SK-N-MC (cell line): ENCODE measurements around the gene ALDH1L1.
"Not testable (repeated sequence)": the region's sequence is repeated elsewhere in the genome, so short reads cannot be mapped to it uniquely, and the experiment has no call there.

Experiments used
- DNase-seq: peaks from one replicate; pipeline ENCODE4 v3.0.0-alpha.2; 2011; ENCODE audit warnings: low read depth, low spot score
- H3K27ac ChIP-seq: fragments of 200-600 bp; sonication (generic); 2 replicates; pipeline ENCODE4 v1.5.1; 2016; ENCODE audit warnings: mixed run types
- H3K36me3 ChIP-seq: fragments of 200-600 bp; sonication (generic); 2 replicates; pipeline ENCODE4 v1.6.1; 2017; ENCODE audit warnings: antibody characterized with exemption, low read length, mixed read lengths; ENCODE audit not compliant: insufficient read depth
- H3K4me3 ChIP-seq: fragments of 200-600 bp; sonication (generic); 2 replicates; pipeline ENCODE4 v1.5.1; 2016
- H3K9ac ChIP-seq: fragments of 200-600 bp; sonication (generic); 2 replicates; pipeline ENCODE4 v1.8.0; 2017; ENCODE audit warnings: mixed run types, mixed read lengths; ENCODE audit not compliant: insufficient read length
- H3K9me3 ChIP-seq: fragments of 200-600 bp; sonication (generic); 2 replicates; pipeline ENCODE4 v1.6.1; 2017; ENCODE audit warnings: low read depth, mild to moderate bottlenecking, antibody characterized with exemption, low read length, moderate library complexity, mixed read lengths
- EZH2 ChIP-seq: fragments of 200-600 bp; sonication (generic); IDR thresholded peaks from one replicate; pipeline ENCODE4 v1.6.1; 2017; ENCODE audit warnings: antibody characterized with exemption
- FOXP2 ChIP-seq: optimal IDR thresholded peaks from 2 replicates; pipeline ENCODE3; 2011; ENCODE audit warnings: mild to moderate bottlenecking, moderate library complexity; ENCODE audit not compliant: insufficient read depth; ENCODE audit errors: extremely low read length, control extremely low read depth
- POLR2AphosphoS5 ChIP-seq: IDR thresholded peaks from 2 replicates; pipeline ENCODE4 v1.6.1; 2012; ENCODE audit warnings: mild to moderate bottlenecking, low read depth, low read length, borderline replicate concordance

Gene ALDH1L1

GRCh38 chr3:126102011-126102410, 78.4 kb downstream of the ALDH1L1 start:
- no peaks in the 10 kb centered on the region for H3K36me3 ChIP-seq
- no peak for DNase-seq
- no peak overlapping the region for H3K9ac ChIP-seq
- H3K27ac ChIP-seq: no peak overlapping the region
- no peak overlapping the region for H3K4me3 ChIP-seq
- peaks cover 2% of the 10 kb centered on the region; the same call in 1 of the 2 replicates for H3K9me3 ChIP-seq
- TF ChIP-seq FOXP2 (no peak), POLR2AphosphoS5 (no peak), EZH2 (no peak)

GRCh38 chr3:126101521-126101982, 78.8 kb downstream of the ALDH1L1 start:
- Histone ChIP-seq H3K9ac (no peak overlapping the region), H3K27ac (no peak overlapping the region), H3K4me3 (no peak overlapping the region), H3K9me3 (peaks cover 4% of the 10 kb centered on the region; the same call in 1 of the 2 replicates), H3K36me3 (no peaks in the 10 kb centered on the region)
- DNase-seq: no peak
- TF ChIP-seq POLR2AphosphoS5 (no peak), FOXP2 (no peak), EZH2 (no peak)

GRCh38 chr3:126100634-126101301, 79.6 kb downstream of the ALDH1L1 start:
- TF ChIP-seq POLR2AphosphoS5 (no peak), EZH2 (no peak), FOXP2 (no peak)
- Histone ChIP-seq H3K36me3 (no peaks in the 10 kb centered on the region), H3K9me3 (peaks cover 4% of the 10 kb centered on the region; the same call in 1 of the 2 replicates), H3K4me3 (no peak overlapping the region), H3K9ac (no peak overlapping the region), H3K27ac (no peak overlapping the region)
- DNase-seq: no peak

GRCh38 chr3:126100269-126100633, 80.1 kb downstream of the ALDH1L1 start:
- Histone ChIP-seq H3K27ac (no peak overlapping the region), H3K36me3 (no peaks in the 10 kb centered on the region), H3K9me3 (peaks cover 4% of the 10 kb centered on the region; the same call in 1 of the 2 replicates), H3K9ac (no peak overlapping the region), H3K4me3 (no peak overlapping the region)
- DNase-seq: no peak
- no peak for TF ChIP-seq POLR2AphosphoS5
- TF ChIP-seq FOXP2: no peak
- no peak for TF ChIP-seq EZH2

GRCh38 chr3:126098391-126098858, 82.0 kb downstream of the ALDH1L1 start:
- Histone ChIP-seq H3K9me3 (peaks cover 4% of the 10 kb centered on the region; the same call in 1 of the 2 replicates), H3K27ac (no peak overlapping the region), H3K9ac (no peak overlapping the region), H3K4me3 (no peak overlapping the region), H3K36me3 (no peaks in the 10 kb centered on the region)
- TF ChIP-seq FOXP2: no peak
- TF ChIP-seq EZH2: no peak
- TF ChIP-seq POLR2AphosphoS5: no peak
- no peak for DNase-seq

- Histone ChIP-seq H3K27ac (no peak overlapping the region), H3K9me3 (peaks cover 4% of the 10 kb centered on the region; the same call in 1 of the 2 replicates), H3K36me3 (no peaks in the 10 kb centered on the region), H3K9ac (no peak overlapping the region), H3K4me3 (no peak overlapping the region)
- TF ChIP-seq FOXP2 (no peak), EZH2 (no peak), POLR2AphosphoS5 (no peak)
- DNase-seq: no peak
These were observed 82.6 kb downstream of the ALDH1L1 start for GRCh38 chr3:126097801-126098200.

- DNase-seq, H3K9ac ChIP-seq, H3K4me3 ChIP-seq, H3K9me3 ChIP-seq, H3K27ac ChIP-seq, H3K36me3 ChIP-seq: not testable (repeated sequence)
These were observed 84.1 kb downstream of the ALDH1L1 start for GRCh38 chr3:126096274-126096673.

- DNase-seq, H3K4me3 ChIP-seq, H3K9ac ChIP-seq, H3K36me3 ChIP-seq, H3K27ac ChIP-seq: not testable (repeated sequence)
- H3K9me3 ChIP-seq: peaks cover 14% of the 10 kb centered on the region; the same call in 1 of the 2 replicates
These were observed 88.3 kb downstream of the ALDH1L1 start for GRCh38 chr3:126092128-126092527.
